ENCODE measurements around the gene PLXNA4. TPM values are rescaled to one million over a fixed set of nuclear protein-coding genes. Genes with fewer than 3 reads are reported as not detected.

PLXNA4 gene
- total RNA-seq, 1 donor from 2014 or later: 3.5 TPM

DNA sequence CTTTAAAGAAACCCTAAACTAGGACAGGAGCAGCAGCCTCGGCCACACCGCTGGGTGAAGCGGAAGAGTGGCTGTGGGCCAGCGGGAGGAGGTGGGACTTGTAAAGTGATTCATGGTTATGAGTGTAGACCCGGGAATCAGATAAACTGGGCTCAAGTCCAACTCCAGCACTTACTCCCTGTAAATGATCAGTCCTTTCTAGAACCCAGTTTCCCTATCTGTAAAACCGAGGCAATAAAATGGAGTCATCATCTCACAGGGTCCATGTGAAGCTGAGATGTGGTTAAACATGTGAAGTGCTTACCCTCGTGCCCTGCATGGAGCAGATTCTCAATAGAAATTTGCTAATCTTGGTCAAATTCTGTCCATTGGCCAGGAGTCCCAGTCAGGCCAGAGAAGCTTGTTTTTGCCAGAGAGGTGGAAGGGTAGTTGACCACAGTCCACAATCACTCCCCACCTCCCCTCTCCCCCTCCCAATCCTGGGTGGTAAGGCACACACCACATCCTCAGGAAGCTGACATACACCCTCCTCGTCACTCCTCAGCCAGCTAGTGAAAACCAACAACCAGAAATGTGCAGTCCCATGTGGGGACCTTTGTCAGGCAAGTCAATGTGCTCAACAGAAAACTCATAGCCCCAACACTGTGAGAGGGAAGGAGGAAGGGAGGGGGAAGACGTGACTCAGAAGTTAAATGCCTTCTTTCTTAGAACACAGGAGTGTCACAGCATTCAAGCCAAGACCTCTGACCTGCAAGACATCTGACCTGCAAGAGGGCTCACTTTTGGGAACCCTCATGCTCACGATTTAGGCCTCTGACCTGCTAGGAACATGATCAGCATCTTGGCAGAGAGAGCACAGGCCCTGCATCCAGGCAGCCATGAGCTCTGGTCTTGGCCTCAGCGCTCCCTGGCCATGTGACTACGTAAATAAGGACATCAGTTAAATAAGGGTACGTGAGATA lies 145.1 kb downstream of the PLXNA4 start:
- no peaks in the 10 kb centered on the region for H3K9me3 Mint-ChIP-seq (ENCODE audit: unreplicated experiment)
- no peaks in the 10 kb centered on the region for H3K36me3 Mint-ChIP-seq (ENCODE audit: low read depth, unreplicated experiment)
- DNase-seq (ENCODE audit: low spot score): no peak
- no peak overlapping the region for H3K4me3 Mint-ChIP-seq (ENCODE audit: unreplicated experiment)
- H3K27me3 Mint-ChIP-seq (ENCODE audit: unreplicated experiment): peaks cover 3% of the 10 kb centered on the region
- H3K27ac Mint-ChIP-seq (ENCODE audit: unreplicated experiment): no peak overlapping the region
- no peak for TF ChIP-seq CTCF (IDR thresholded peaks at IDR 0.05; ENCODE audit: unreplicated experiment)
- peaks cover 7% of the 10 kb centered on the region for H3K4me1 Mint-ChIP-seq (ENCODE audit: unreplicated experiment)

DNA sequence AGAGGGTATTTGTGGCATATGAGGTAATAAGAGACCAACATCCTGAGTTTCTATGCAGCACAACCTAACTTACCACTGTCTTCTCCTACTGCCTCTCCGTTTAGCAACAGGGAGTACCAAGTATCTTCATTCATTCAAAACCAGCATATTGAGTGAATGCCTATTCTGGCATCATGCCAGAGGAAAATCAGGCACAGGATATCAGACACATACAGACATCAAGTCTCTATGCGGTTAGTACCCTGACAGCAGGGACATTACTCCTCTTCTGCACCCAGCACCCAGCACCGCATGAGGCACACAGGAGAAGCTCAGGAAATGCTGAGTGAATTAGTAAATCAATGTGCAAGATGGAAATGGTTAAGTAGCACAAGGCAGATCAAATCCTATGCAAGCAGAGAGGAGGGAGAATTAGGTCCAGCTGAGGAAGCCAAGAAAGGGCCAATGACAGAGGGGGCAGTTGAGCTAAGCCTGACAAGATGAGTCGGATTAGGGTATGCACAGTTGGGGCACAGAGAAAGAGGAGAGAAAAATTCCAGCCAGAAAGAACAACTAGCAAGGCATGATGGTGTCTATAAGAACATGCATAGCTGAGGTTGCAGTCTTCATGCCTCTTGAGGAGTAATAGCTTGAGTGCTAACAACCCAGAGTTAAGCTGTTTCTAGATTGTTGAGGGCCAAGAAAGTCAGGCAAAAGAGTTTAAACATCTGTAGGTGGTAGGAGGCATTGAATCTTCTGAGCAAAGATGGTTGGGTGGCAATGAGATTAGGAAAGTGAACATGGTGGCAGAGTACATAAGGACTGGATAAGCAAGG lies 146.0 kb downstream of the PLXNA4 start:
- Mint-ChIP-seq H3K27ac (ENCODE audit: unreplicated experiment) (no peak overlapping the region), H3K4me1 (ENCODE audit: unreplicated experiment) (peaks cover 13% of the 10 kb centered on the region), H3K27me3 (ENCODE audit: unreplicated experiment) (peaks cover 3% of the 10 kb centered on the region), H3K4me3 (ENCODE audit: unreplicated experiment) (no peak overlapping the region), H3K36me3 (ENCODE audit: low read depth, unreplicated experiment) (no peaks in the 10 kb centered on the region), H3K9me3 (ENCODE audit: unreplicated experiment) (no peaks in the 10 kb centered on the region)
- TF ChIP-seq CTCF (IDR thresholded peaks at IDR 0.05; ENCODE audit: unreplicated experiment): no peak
- DNase-seq (ENCODE audit: low spot score): no peak

DNA sequence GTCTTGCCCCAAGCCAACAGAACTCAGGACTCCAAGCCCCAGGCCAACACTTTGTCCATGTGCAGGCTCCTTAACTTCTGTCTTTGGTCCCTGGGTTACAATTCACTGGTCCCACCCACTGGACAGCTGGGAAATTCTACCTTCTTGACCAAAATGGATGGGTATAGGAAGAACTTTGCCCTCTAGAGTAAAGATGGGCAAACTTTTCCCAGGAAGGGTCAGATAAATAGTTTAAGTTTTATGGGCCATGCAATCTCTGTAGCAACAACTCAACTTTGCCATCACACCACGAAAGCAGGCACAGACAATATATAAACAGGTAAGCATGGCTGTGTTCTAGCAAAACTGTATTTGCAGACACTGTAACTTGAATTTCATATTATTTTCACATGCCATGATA lies 147.1 kb downstream of the PLXNA4 start:
- no peak overlapping the region for H3K4me3 Mint-ChIP-seq (ENCODE audit: unreplicated experiment)
- no peak for DNase-seq (ENCODE audit: low spot score)
- H3K9me3 Mint-ChIP-seq (ENCODE audit: unreplicated experiment): no peaks in the 10 kb centered on the region
- no peak overlapping the region for H3K27ac Mint-ChIP-seq (ENCODE audit: unreplicated experiment)
- H3K36me3 Mint-ChIP-seq (ENCODE audit: low read depth, unreplicated experiment): no peaks in the 10 kb centered on the region
- H3K4me1 Mint-ChIP-seq (ENCODE audit: unreplicated experiment): peaks cover 15% of the 10 kb centered on the region
- no peak for TF ChIP-seq CTCF (IDR thresholded peaks at IDR 0.05; ENCODE audit: unreplicated experiment)
- H3K27me3 Mint-ChIP-seq (ENCODE audit: unreplicated experiment): peaks cover 3% of the 10 kb centered on the region

DNA sequence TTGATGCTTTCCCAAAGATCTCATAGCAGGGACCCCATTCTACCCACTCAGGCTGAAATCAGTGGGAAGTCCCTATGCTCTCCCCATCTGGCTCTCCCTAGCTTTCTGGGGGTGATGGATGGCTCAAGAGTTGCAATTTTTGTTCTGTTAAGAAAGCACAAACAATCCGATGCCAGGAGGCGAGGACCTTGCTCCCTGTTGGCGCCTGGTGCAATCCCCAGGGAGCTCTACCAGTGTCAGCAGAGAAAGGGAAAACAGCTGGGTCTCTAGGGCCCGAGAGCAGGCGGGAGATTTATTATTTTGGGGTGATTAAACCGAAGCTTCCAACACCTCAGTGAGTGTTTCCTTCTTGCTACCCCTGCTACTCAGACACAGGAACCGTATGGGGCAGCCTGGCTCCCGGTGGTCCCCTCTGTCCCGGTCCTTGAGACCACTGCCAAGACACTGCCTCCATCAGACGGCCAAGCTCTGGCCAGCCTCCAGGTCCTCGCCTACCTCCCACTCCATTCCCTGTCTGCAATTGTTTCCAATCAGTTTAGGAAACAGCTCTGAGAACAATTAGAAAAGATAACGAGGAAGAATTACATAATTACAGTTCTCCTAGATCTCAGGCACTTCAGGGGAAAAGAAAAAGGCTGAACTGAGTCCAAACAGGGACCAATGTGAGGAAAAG lies 147.9 kb downstream of the PLXNA4 start:
- H3K27ac Mint-ChIP-seq (ENCODE audit: unreplicated experiment): no peak overlapping the region
- DNase-seq (ENCODE audit: low spot score): no peak
- H3K9me3 Mint-ChIP-seq (ENCODE audit: unreplicated experiment): no peaks in the 10 kb centered on the region
- TF ChIP-seq CTCF (IDR thresholded peaks at IDR 0.05; ENCODE audit: unreplicated experiment): no peak
- H3K27me3 Mint-ChIP-seq (ENCODE audit: unreplicated experiment): peaks cover 3% of the 10 kb centered on the region
- H3K36me3 Mint-ChIP-seq (ENCODE audit: low read depth, unreplicated experiment): no peaks in the 10 kb centered on the region
- no peak overlapping the region for H3K4me3 Mint-ChIP-seq (ENCODE audit: unreplicated experiment)
- H3K4me1 Mint-ChIP-seq (ENCODE audit: unreplicated experiment): peaks cover 12% of the 10 kb centered on the region

Measured in endothelial cell (in vitro differentiated cells).